RPMI7951 (cell line): Measurements from ENCODE around the gene NPC1L1. TPM values are rescaled to one million over a fixed set of nuclear protein-coding genes. Genes with fewer than 3 reads are reported as not detected.
"Not testable (repeated sequence)": the region's sequence is repeated elsewhere in the genome, so short reads cannot be mapped to it uniquely, and the experiment has no call there.

Experiments
- DNase-seq: peaks from one replicate; pipeline ENCODE4 v3.0.0-alpha.2; 2012; ENCODE audit warnings: low read depth
- total RNA-seq: library from RNA; depleted of rRNA; stranded (reverse); fragments of >200 nt; shearing (Covaris generic); gene quantifications from 2 replicates; pipeline ENCODE4 v1.2.3, GENCODE V29; 2014

The NPC1L1 gene
- total RNA-seq, 1 experiment from 2014 or later: not detected

- no peak for DNase-seq
Observed at GRCh38 chr7:44565795-44566559, 24.8 kb upstream of the NPC1L1 start.

GRCh38 chr7:44565097-44565794 lies 24.1 kb upstream of the NPC1L1 start:
- peak; percentile 54 for DNase-seq

- DNase-seq: no peak
Observed at GRCh38 chr7:44564606-44565005, 23.5 kb upstream of the NPC1L1 start.

GRCh38 chr7:44563171-44563679 lies 22.1 kb upstream of the NPC1L1 start:
- DNase-seq: no peak

- not testable (repeated sequence) for DNase-seq
Observed at GRCh38 chr7:44562622-44562962, 21.5 kb upstream of the NPC1L1 start.

GRCh38 chr7:44561962-44562621 lies 21.0 kb upstream of the NPC1L1 start:
- DNase-seq: peak; percentile 82

- DNase-seq: no peak
Observed at GRCh38 chr7:44561481-44561880, 20.4 kb upstream of the NPC1L1 start.

GRCh38 chr7:44559485-44559884 lies 18.4 kb upstream of the NPC1L1 start:
- DNase-seq: no peak

- no peak for DNase-seq
Observed at GRCh38 chr7:44557485-44557884, 16.4 kb upstream of the NPC1L1 start.

- no peak for DNase-seq
Observed at GRCh38 chr7:44555350-44555749, 14.2 kb upstream of the NPC1L1 start.

- not testable (repeated sequence) for DNase-seq
Observed at GRCh38 chr7:44552473-44553005, 11.4 kb upstream of the NPC1L1 start.

GRCh38 chr7:44549457-44549856 lies 8.3 kb upstream of the NPC1L1 start:
- no peak for DNase-seq

GRCh38 chr7:44548893-44549292 lies 7.8 kb upstream of the NPC1L1 start:
- no peak for DNase-seq

GRCh38 chr7:44547536-44548231 lies 6.6 kb upstream of the NPC1L1 start:
- no peak for DNase-seq

- DNase-seq: no peak
Observed at GRCh38 chr7:44541876-44542610, 913 bp upstream of the NPC1L1 start.

GRCh38 chr7:44540592-44541027 lies 520 bp downstream of the NPC1L1 start:
- DNase-seq: no peak

GRCh38 chr7:44539669-44540506 lies 1.2 kb downstream of the NPC1L1 start:
- DNase-seq: no peak

GRCh38 chr7:44538798-44539668 lies 2.1 kb downstream of the NPC1L1 start:
- no peak for DNase-seq
